WTC11 (cell line): ENCODE data around the gene KRTCAP2. TPM values are rescaled to one million over a fixed set of nuclear protein-coding genes. Genes with fewer than 3 reads are reported as not detected.
A peak's percentile ranks its signal among the peaks of the same experiment; 100 is the strongest.

Experiments
- ATAC-seq: fragments of 200-7000 bp; cut with Tn5 transposase; 2 replicates; pipeline ENCODE4 v1.10.0; 2021; ENCODE audit warnings: mild to moderate bottlenecking, moderate library complexity
- CTCF ChIA-PET: fragments of 300-600 bp; sonication (Branson Sonifier 250); formaldehyde crosslinking; loops from one replicate; lab custom pipeline; 2021; ENCODE audit warnings: antibody characterized with exemption; lab: Charles Lee
- POLR2A ChIA-PET: fragments of 350-600 bp; sonication (Branson Sonifier 250); formaldehyde crosslinking; loops from one replicate; lab custom pipeline; 2021; ENCODE audit warnings: antibody characterized with exemption; lab: Charles Lee
- DNase-seq: peaks from one replicate; pipeline ENCODE4 v3.0.0; 2021; ENCODE audit warnings: low spot score
- H3K27ac Mint-ChIP-seq: 2 replicates; pipeline ENCODE4 v1.8.0; 2021; ENCODE audit warnings: mixed read lengths
- H3K27me3 Mint-ChIP-seq: 2 replicates; pipeline ENCODE4 v1.8.0; 2021; ENCODE audit warnings: low read depth, mild to moderate bottlenecking, moderate library complexity, mixed read lengths
- H3K36me3 Mint-ChIP-seq: 2 replicates; pipeline ENCODE4 v1.8.0; 2021; ENCODE audit warnings: mixed read lengths
- H3K4me1 Mint-ChIP-seq: 2 replicates; pipeline ENCODE4 v1.8.0; 2022; ENCODE audit warnings: mixed read lengths
- H3K4me3 Mint-ChIP-seq: 2 replicates; pipeline ENCODE4 v1.8.0; 2021; ENCODE audit warnings: mild to moderate bottlenecking, moderate library complexity, mixed read lengths
- H3K9me3 Mint-ChIP-seq: 2 replicates; pipeline ENCODE4 v1.8.0; 2021; ENCODE audit warnings: mixed read lengths
- ARID4B ChIP-seq: sonication (generic); formaldehyde crosslinking; IDR thresholded peaks from 2 replicates; pipeline ENCODE4 v1.8.0; 2023; ENCODE audit warnings: missing genetic modification reagents, mild to moderate bottlenecking, borderline replicate concordance
- ATF6 ChIP-seq: sonication (generic); formaldehyde crosslinking; IDR thresholded peaks from 2 replicates; pipeline ENCODE4 v1.8.1; 2023; ENCODE audit warnings: mild to moderate bottlenecking, missing genetic modification reagents
- CTCF ChIP-seq: fragments of 200-600 bp; IDR thresholded peaks from 2 replicates; pipeline ENCODE4 v1.8.0; 2022; ENCODE audit warnings: antibody characterized with exemption
- FOXJ3 ChIP-seq: sonication (generic); formaldehyde crosslinking; IDR thresholded peaks from 2 replicates; pipeline ENCODE4 v1.9.0; 2021; ENCODE audit warnings: missing genetic modification reagents, mild to moderate bottlenecking, borderline replicate concordance
- FOXP1 ChIP-seq: sonication (generic); formaldehyde crosslinking; IDR thresholded peaks from 2 replicates; pipeline ENCODE4 v1.8.0; 2022; ENCODE audit warnings: missing genetic modification reagents, mild to moderate bottlenecking, moderate library complexity, borderline replicate concordance
- GABPB1 ChIP-seq: sonication (generic); formaldehyde crosslinking; IDR thresholded peaks from 2 replicates; pipeline ENCODE4 v1.8.1; 2023; ENCODE audit warnings: mild to moderate bottlenecking, missing genetic modification reagents
- MAX ChIP-seq: sonication (generic); formaldehyde crosslinking; IDR thresholded peaks from 2 replicates; pipeline ENCODE4 v1.8.0; 2022; ENCODE audit warnings: mild to moderate bottlenecking, missing genetic modification reagents
- MXD4 ChIP-seq: fragments of 250-450 bp; sonication (Bioruptor Pico); IDR thresholded peaks from 2 replicates; pipeline ENCODE4 v1.8.0; 2021; ENCODE audit warnings: mild to moderate bottlenecking, moderate library complexity, borderline replicate concordance
- NFYB ChIP-seq: sonication (generic); formaldehyde crosslinking; conservative IDR thresholded peaks from 2 replicates; pipeline ENCODE4 v1.8.0; 2022; ENCODE audit warnings: low read depth, missing genetic modification reagents
- OVOL2 ChIP-seq: fragments of 250-450 bp; sonication (Bioruptor Pico); IDR thresholded peaks from 2 replicates; pipeline ENCODE4 v1.9.0; 2021; ENCODE audit warnings: mild to moderate bottlenecking, borderline replicate concordance
- TCF7 ChIP-seq: sonication (generic); formaldehyde crosslinking; IDR thresholded peaks from 2 replicates; pipeline ENCODE4 v1.8.0; 2022; ENCODE audit warnings: mild to moderate bottlenecking, low read depth, missing genetic modification reagents, moderate library complexity
- ZNF121 ChIP-seq: sonication (generic); formaldehyde crosslinking; IDR thresholded peaks from 2 replicates; pipeline ENCODE4 v1.8.0; 2023; ENCODE audit warnings: missing genetic modification reagents
- ZNF219 ChIP-seq: sonication (generic); formaldehyde crosslinking; IDR thresholded peaks from 2 replicates; pipeline ENCODE4 v1.8.0; 2023; ENCODE audit warnings: missing genetic modification reagents, mild to moderate bottlenecking, borderline replicate concordance
- ZNF232 ChIP-seq: sonication (generic); formaldehyde crosslinking; IDR thresholded peaks from 2 replicates; pipeline ENCODE4 v1.8.0; 2022; ENCODE audit warnings: mild to moderate bottlenecking, missing genetic modification reagents
- total RNA-seq: library from RNA; stranded (reverse); gene quantifications from 3 replicates; pipeline ENCODE4 v1.2.3, GENCODE V29; 2021
- TF ChIP-seq, protein P1 (sequence below): sonication (generic); formaldehyde crosslinking; IDR thresholded peaks from 2 replicates; pipeline ENCODE4 v1.8.1; 2022; ENCODE audit warnings: low read depth, mild to moderate bottlenecking, moderate library complexity, missing genetic modification reagents, borderline replicate concordance

Gene KRTCAP2
- total RNA-seq, 1 experiment from 2014 or later = 104 TPM

DNA sequence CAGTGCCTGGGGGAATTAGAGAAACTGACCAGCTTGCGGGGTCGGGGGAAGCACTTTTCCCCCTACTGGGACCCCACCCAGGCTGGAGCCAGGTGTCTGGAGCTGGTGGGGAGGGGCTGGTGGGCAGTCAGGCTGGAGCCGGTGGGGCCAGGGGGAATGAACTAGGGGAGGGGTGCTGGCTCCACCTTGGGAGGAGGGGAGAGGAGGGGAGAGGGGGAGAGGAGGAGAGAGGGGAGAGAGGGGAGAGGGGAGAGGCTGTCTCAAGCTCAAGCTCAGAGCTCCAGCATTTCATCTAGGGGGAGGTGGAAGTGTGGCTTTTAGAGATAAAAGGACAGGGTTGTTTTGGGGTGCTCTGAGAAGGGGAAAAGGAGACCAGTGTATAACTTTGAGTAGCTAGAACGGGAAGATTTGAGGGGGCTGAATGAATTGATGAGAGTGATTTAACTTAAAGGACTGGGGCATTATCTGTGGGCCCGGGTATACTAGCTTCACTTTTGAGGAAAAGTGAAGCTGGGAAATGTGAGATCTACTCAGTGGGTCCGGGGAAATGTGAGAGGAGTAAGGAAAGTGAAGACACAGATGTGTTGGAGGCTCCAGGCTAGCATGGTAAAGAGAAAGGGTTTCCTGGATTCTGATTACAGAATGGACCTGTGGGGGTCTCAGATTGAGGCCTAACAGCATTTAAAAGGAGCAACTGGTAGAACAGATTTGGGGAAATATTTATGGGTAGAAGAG is 42.7 kb downstream of the KRTCAP2 start (continued):
- TF ChIP-seq, protein P1, sequence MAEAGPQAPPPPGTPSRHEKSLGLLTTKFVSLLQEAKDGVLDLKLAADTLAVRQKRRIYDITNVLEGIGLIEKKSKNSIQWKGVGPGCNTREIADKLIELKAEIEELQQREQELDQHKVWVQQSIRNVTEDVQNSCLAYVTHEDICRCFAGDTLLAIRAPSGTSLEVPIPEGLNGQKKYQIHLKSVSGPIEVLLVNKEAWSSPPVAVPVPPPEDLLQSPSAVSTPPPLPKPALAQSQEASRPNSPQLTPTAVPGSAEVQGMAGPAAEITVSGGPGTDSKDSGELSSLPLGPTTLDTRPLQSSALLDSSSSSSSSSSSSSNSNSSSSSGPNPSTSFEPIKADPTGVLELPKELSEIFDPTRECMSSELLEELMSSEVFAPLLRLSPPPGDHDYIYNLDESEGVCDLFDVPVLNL (CRISPR knock-in tag) = no peak
- no peak for TF ChIP-seq ATF6 (CRISPR knock-in tag)
- no peak for TF ChIP-seq OVOL2 (CRISPR knock-in tag)
- TF ChIP-seq ZNF121 (CRISPR knock-in tag) = no peak
- TF ChIP-seq FOXP1 (CRISPR knock-in tag) = no peak
- no peak for TF ChIP-seq TCF7 (CRISPR knock-in tag)
- TF ChIP-seq ZNF232 (CRISPR knock-in tag) = no peak
- TF ChIP-seq MAX (CRISPR knock-in tag) = no peak

DNA sequence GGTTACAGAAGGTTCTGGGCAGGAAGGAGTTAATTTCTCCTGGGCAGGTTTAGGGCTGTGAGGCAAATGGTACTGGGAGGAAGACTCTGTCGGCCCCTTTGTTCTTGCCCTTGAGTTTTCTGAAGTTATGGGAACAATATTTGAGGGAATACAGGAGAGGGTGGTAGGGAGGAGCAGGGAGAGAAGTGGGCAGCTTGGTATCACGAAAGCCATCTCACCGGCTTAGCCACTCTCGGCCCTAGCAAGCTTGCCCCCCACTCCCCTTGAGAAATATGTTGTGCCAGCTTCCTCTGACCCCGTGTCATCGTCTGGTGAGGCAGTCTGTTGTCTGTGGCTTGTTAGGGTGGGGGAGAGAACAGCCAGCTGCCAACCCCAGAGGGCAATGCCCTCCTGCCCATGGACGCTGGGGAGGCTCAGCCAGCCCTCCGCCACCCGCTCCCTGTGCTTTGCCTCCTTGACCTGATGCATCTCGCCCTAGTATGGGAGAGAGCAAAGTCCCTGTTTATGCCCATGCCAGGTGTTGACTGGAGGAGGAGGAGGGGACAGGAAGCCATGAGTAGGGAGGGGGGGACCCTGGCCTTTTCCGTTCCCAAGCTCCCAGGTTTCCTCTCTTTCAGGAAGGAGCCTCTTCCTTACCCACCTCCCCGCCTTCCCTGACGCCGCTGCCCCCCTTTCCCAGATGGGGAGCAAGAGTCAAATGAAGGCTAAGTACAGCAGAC is 44.2 kb downstream of the KRTCAP2 start:
- POLR2A ChIA-PET = interaction anchor here (0.8 to 2.1 kb wide), 6 partner anchors 31 to 46 kb away, joined by 3 to 9 read pairs (median 4); partner anchors contain the start of gene KRTCAP2
- ATAC-seq (no peak), DNase-seq (no peak)
- peaks cover 50% of the 10 kb centered on the region for H3K27me3 Mint-ChIP-seq
- H3K4me3 Mint-ChIP-seq = peak overlapping the region; percentile 90
- H3K9me3 Mint-ChIP-seq = no peaks in the 10 kb centered on the region
- H3K36me3 Mint-ChIP-seq = peaks cover 16% of the 10 kb centered on the region
- no peak overlapping the region for H3K27ac Mint-ChIP-seq
- TF ChIP-seq ZNF219 (CRISPR knock-in tag) (no peak), MXD4 (CRISPR knock-in tag) (no peak), CTCF (no peak), GABPB1 (CRISPR knock-in tag) (peak; percentile 33; the same call in 1 of the 2 replicates), ARID4B (no peak), MAX (CRISPR knock-in tag) (no peak), FOXJ3 (no peak), FOXP1 (CRISPR knock-in tag) (0 out of 2 replicates have a peak, but pooled peaks have one; percentile 40), NFYB (CRISPR knock-in tag) (no peak)
- CTCF ChIA-PET = interaction anchor here (0.6 to 12.9 kb wide), 19 partner anchors 11 to 195 kb away, joined by 3 to 164 read pairs (median 4); partner anchors contain the start of genes EFNA3, EFNA4, KRTCAP2 and TRIM46
- peaks cover 55% of the 10 kb centered on the region for H3K4me1 Mint-ChIP-seq
